ENCODE results near the gene TMEM109.

TMEM109 gene

DNA sequence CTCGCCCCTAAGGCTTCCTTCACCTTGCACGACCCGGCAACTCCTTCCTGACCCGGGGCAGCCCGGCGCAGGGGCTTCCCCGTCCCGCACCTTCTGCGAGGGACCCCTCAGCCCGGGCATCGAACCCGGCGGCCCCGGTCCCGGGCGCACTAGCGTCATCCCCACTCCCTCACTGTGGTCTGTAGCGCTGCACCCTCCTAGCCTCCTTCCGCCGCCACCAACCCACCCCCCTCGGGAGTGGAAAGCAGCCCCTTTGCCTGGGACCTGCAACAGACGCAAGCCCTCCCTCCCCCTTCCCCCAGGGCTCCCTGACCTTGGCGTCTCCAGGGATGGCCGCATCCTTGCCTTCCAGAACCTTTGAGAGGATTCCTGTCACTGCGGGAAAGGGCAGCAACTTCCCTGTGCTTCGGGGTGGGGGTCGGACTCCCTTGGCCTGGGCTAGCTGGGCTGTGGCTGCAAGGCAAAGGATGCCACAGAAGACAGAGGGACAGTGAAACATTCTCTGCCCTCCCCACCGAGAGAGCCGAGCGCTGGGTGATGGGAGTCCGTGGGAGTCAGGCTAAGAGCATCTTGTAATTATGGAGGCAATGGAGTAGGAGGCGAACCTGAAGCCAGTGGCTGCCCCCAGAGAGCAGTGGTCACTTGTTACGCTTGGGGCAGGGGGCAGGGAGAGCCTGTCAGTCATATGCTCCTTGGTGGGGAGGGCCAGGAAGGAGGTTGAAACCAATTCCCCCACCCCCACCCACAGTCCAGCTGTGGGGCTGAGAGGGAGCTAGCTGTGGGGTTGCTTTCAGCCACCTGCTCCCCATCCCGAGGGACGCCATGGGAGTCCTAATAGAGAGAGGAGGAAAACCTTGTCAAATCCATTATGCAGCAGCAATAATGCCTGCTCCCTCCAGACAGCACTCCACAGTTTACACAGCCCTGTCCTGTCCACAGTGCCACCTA lies 11.2 kb downstream of the TMEM109 start:
- no peak for DNase-seq (ENCODE audit: low read depth in 4 of 4, low spot score in 1 of 4)

- no peak for DNase-seq (ENCODE audit: low read depth in 4 of 4, low spot score in 1 of 4)
Measured at GRCh38 chr11:60925868-60926267, 11.9 kb downstream of the TMEM109 start.

- no peak for DNase-seq (ENCODE audit: low read depth in 4 of 4, low spot score in 1 of 4)
Measured at GRCh38 chr11:60926500-60926899, 12.5 kb downstream of the TMEM109 start.

- no peak for DNase-seq (ENCODE audit: low read depth in 4 of 4, low spot score in 1 of 4)
Measured at GRCh38 chr11:60927061-60927592, 13.2 kb downstream of the TMEM109 start.

DNA sequence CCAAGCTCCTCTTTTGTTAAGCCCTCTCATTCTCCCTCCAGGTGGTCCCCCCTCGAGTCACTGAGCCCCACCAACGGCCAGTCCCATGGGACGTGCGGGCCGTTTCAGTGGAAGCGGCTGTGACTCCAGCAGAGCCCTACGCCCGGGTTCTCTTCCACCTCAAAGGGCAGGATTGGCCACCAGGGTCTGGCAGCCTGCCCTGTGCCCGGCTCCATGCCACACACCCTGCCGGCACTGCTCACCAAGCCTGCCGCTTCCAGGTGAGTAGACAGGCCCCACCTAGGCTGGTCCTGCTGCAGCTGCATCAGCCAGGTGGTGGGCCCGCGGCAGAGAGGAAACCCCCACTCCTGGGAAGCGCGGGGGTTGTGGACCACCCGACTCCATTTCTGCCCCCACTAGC lies 13.6 kb downstream of the TMEM109 start:
- no peak for DNase-seq (ENCODE audit: low read depth in 4 of 4, low spot score in 1 of 4)

GRCh38 chr11:60928563-60929001 lies 14.6 kb downstream of the TMEM109 start:
- DNase-seq (ENCODE audit: low read depth in 4 of 4, low spot score in 1 of 4) = no peak

- DNase-seq (ENCODE audit: low read depth in 4 of 4, low spot score in 1 of 4) = no peak
Measured at GRCh38 chr11:60929764-60930163, 15.8 kb downstream of the TMEM109 start.

- DNase-seq (ENCODE audit: low read depth in 4 of 4, low spot score in 1 of 4) = no peak
Measured at GRCh38 chr11:60930394-60930793, 16.4 kb downstream of the TMEM109 start.

GRCh38 chr11:60931917-60932316 lies 18.0 kb downstream of the TMEM109 start:
- no peak for DNase-seq (ENCODE audit: low read depth in 4 of 4, low spot score in 1 of 4)

GRCh38 chr11:60932605-60933356 lies 18.8 kb downstream of the TMEM109 start:
- no peak for DNase-seq (ENCODE audit: low read depth in 4 of 4, low spot score in 1 of 4)

DNA sequence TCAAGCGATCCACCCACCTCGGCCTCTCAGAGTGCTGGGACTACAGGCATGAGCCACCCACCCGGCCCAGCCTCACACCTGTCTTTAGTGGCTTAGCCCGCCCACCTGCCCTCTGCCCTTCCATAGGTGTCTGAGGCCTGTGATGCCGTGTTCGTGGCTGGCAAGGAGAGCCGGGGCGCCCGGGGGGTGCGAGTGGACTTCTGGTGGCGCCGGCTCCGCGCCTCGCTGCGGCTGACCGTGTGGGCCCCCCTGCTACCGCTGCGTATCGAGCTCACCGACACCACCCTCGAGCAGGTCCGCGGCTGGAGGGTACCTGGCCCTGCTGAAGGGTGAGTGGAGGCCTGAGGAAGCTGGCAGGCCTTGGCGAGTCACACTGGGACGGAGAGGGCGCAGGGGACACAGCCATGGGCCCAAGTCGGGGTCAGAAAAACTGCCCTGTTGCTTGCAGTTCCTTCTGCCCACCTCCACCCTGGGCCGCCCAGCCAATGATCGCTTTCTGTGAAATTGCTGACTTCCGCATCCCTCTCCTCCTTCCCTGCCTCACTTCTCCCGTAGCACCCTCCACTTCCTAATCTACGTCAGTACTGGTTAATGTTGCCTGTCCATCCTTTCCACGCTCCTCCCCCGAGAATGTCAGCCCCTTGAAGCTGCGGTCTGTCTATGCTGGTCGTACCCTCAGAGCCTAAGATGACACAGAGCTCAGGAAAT lies 19.6 kb downstream of the TMEM109 start:
- no peak for DNase-seq (ENCODE audit: low read depth in 4 of 4, low spot score in 1 of 4)

- no peak for DNase-seq (ENCODE audit: low read depth in 4 of 4, low spot score in 1 of 4)
Measured at GRCh38 chr11:60934124-60934789, 20.3 kb downstream of the TMEM109 start.

GRCh38 chr11:60934790-60935605 lies 21.0 kb downstream of the TMEM109 start:
- DNase-seq (ENCODE audit: low read depth in 4 of 4, low spot score in 1 of 4) = no peak

DNA sequence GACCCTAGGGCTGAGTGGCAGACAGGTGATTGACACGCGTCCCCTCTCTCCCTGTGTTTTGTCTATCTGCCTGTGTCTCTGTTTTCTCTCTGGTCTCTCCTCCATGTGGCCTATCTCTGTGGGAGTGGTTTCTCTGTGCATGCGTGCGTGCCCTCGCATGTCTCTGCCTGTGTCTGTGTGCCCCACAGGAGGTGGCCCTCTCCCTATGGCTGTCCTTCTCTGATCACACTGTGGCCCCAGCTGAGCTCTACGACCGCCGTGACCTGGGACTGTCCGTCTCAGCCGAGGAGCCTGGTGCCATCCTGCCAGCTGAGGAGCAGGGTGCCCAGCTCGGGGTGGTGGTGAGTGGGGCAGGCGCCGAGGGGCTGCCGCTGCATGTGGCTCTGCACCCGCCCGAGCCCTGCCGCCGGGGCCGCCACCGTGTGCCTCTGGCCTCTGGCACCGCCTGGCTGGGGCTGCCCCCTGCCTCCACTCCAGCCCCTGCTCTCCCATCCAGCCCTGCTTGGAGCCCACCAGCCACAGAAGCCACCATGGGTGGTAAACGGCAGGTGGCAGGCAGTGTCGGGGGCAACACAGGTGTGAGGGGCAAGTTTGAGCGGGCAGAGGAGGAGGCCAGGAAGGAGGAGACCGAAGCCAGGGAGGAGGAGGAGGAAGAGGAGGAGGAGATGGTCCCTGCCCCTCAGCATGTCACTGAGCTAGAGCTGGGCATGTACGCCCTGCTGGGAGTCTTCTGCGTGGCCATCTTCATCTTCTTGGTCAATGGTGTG lies 21.9 kb downstream of the TMEM109 start:
- no peak for DNase-seq (ENCODE audit: low read depth in 4 of 4, low spot score in 1 of 4)

DNA sequence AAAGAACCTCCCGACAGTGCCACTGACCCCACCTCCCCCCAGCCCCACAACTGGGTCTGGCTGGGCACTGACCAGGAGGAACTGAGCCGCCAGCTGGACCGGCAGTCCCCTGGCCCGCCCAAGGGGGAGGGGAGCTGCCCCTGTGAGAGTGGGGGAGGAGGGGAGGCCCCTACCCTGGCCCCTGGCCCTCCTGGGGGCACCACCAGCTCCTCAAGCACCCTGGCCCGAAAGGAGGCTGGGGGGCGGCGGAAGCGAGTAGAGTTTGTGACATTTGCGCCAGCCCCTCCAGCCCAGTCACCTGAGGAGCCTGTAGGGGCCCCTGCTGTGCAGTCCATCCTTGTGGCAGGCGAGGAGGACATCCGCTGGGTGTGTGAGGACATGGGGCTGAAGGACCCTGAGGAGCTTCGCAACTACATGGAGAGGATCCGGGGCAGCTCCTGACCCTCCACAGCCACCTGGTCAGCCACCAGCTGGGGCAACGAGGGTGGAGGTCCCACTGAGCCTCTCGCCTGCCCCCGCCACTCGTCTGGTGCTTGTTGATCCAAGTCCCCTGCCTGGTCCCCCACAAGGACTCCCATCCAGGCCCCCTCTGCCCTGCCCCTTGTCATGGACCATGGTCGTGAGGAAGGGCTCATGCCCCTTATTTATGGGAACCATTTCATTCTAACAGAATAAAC lies 22.6 kb downstream of the TMEM109 start:
- no peak for DNase-seq (ENCODE audit: low read depth in 4 of 4, low spot score in 1 of 4)

DNA sequence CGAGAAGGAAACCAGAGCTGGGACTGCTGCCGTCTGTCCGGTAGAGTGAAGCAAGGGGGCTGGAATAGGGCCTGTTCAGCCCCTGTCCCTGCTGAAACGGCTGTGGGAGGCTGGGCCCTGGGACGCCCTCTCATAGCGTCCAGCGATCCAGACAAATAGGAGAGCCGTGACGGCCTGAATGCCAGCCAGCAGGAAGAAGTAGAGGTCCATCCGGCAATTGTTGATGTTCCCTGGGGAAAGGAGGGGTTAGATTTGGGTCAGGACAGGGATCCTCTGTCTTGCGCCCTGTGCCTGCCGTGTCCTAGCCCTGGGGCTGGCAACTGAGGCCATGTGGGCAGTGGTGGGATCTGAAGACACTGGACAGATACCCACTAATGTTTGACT lies 23.2 kb downstream of the TMEM109 start:
- DNase-seq (ENCODE audit: low read depth in 4 of 4, low spot score in 1 of 4) = no peak

DNA sequence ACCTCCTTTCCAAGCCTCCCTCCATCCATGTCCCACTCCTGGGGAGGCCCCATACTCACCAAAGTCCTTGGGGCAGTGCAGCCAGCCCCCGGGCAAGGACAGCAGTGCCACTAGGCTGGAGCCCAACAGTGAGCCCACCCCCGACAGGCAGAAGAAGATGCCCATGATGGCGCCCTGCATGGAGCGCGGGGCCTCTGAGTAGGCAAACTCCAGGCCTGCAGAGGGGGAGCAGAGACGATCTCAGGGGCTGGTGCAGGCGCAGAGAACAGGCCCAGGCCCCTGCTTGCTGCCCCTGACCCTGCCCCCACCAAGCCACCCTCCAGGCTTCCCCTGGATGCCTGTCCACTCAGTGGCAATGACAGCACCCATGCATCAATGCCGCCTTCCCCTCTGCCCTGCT lies 23.9 kb downstream of the TMEM109 start:
- DNase-seq (ENCODE audit: low read depth in 4 of 4, low spot score in 1 of 4) = no peak

- no peak for DNase-seq (ENCODE audit: low read depth in 4 of 4, low spot score in 1 of 4)
Measured at GRCh38 chr11:60938500-60938899, 24.5 kb downstream of the TMEM109 start.

GRCh38 chr11:60939301-60939700 lies 25.3 kb downstream of the TMEM109 start:
- DNase-seq (ENCODE audit: low read depth in 4 of 4, low spot score in 1 of 4) = no peak
